Common myeloid progenitor, CD34-positive (primary cell): ENCODE data around the gene MDFIC.

ENCODE experiments used
- CTCF ChIA-PET: fragments of 350-600 bp; sonication (Branson Sonifier 250); formaldehyde crosslinking; loops from one replicate; lab custom pipeline; 2021; ENCODE audit warnings: antibody characterized with exemption; lab: Charles Lee
- POLR2A ChIA-PET: fragments of 350-600 bp; sonication (Branson Sonifier 250); formaldehyde crosslinking; loops from one replicate; lab custom pipeline; 2021; ENCODE audit warnings: antibody characterized with exemption; lab: Charles Lee
- DNase-seq, 3 donors: peaks; one replicate each; pipeline versions ENCODE4 v3.0.0 to v3.0.0-alpha.2; 2013
- H3K27ac ChIP-seq, 2 experiments: 1 replicate in 1 of 2; 2 replicates in 1 of 2; pipeline ENCODE4 v1.7.0; 2013; ENCODE audit warnings: inconsistent platforms in 2 of 2, low read length in 2 of 2, mild to moderate bottlenecking in 2 of 2, low read depth in 1 of 2, moderate library complexity in 1 of 2; ENCODE audit not compliant: severe bottlenecking in 2 of 2, insufficient read depth in 1 of 2, poor library complexity in 1 of 2
- H3K27me3 ChIP-seq, 5 experiments: replicated peaks in 2 of 5; 1 replicate in 3 of 5; 2 replicates in 2 of 5; pipeline versions ENCODE4 v1.6.1 to v1.7.0; 2013; ENCODE audit warnings: low read length in 4 of 5, mild to moderate bottlenecking in 2 of 5, moderate library complexity in 2 of 5, inconsistent platforms in 1 of 5; ENCODE audit not compliant: insufficient read depth in 5 of 5, control insufficient read depth in 4 of 5
- H3K36me3 ChIP-seq, 4 experiments: 1 replicate in 2 of 4; 2 replicates in 2 of 4; pipeline versions ENCODE4 v1.6.1 to v1.7.0; 2013; ENCODE audit warnings: low read length in 3 of 4, control low read depth in 1 of 4, mild to moderate bottlenecking in 1 of 4; ENCODE audit not compliant: control insufficient read depth in 4 of 4, insufficient read depth in 4 of 4
- H3K4me1 ChIP-seq, 4 experiments: 1 replicate in 3 of 4; 2 replicates in 1 of 4; pipeline versions ENCODE4 v1.6.1 to v1.7.1; 2013; ENCODE audit warnings: low read length in 3 of 4, mild to moderate bottlenecking in 3 of 4, control low read depth in 1 of 4, inconsistent platforms in 1 of 4, moderate library complexity in 1 of 4; ENCODE audit not compliant: control insufficient read depth in 4 of 4, insufficient read depth in 4 of 4; ENCODE audit errors: control extremely low read depth in 1 of 4
- H3K4me3 ChIP-seq, 7 experiments: 1 replicate in 4 of 7; 2 replicates in 3 of 7; pipeline versions ENCODE4 v1.5.1 to v1.7.0; 2013; ENCODE audit warnings: mild to moderate bottlenecking in 7 of 7, low read length in 6 of 7, moderate library complexity in 6 of 7, inconsistent platforms in 2 of 7, low read depth in 2 of 7, control low read depth in 1 of 7; ENCODE audit not compliant: insufficient read depth in 4 of 7, control insufficient read depth in 1 of 7; ENCODE audit errors: extremely low read depth in 1 of 7
- H3K9me3 ChIP-seq, 5 experiments: 1 replicate in 4 of 5; 2 replicates in 1 of 5; pipeline versions ENCODE4 v1.6.1 to v1.7.1; 2013; ENCODE audit warnings: low read length in 4 of 5, mild to moderate bottlenecking in 2 of 5, inconsistent platforms in 1 of 5, low read depth in 1 of 5, moderate library complexity in 1 of 5; ENCODE audit not compliant: control insufficient read depth in 4 of 5, insufficient read depth in 2 of 5; ENCODE audit errors: control extremely low read depth in 1 of 5
- WGBS: methylation state at CpG from one replicate; pipeline ENCODE4 v1.1.5; 2013; ENCODE audit not compliant: insufficient coverage; 5-methylcytosine and 5-hydroxymethylcytosine counted together

MDFIC gene

GRCh38 chr7:115023219-115023618 is 101.3 kb downstream of the MDFIC start:
- Histone ChIP-seq H3K4me1 (peaks cover 14 to 50% (median 27%) of the 10 kb centered on the region in 4 experiments), H3K27ac (no peak overlapping the region), H3K27me3 (no peaks in the 10 kb centered on the region), H3K4me3 (peak overlapping the region in 2 of 7 experiments; percentile 0 to 14), H3K36me3 (no peaks in the 10 kb centered on the region), H3K9me3 (peaks cover 0 to 1% (median 0%) of the 10 kb centered on the region in 5 experiments)
- POLR2A ChIA-PET: interaction anchor here (0.7 kb wide), 1 partner anchor 120 kb away, joined by 3 read pairs; no protein-coding TSS in a partner anchor
- peak; percentile 81 to 95 (median 91) for DNase-seq
- no CpG with 5 or more reads among the region's 6 CpGs for WGBS
- CTCF ChIA-PET: no interaction called here

DNA sequence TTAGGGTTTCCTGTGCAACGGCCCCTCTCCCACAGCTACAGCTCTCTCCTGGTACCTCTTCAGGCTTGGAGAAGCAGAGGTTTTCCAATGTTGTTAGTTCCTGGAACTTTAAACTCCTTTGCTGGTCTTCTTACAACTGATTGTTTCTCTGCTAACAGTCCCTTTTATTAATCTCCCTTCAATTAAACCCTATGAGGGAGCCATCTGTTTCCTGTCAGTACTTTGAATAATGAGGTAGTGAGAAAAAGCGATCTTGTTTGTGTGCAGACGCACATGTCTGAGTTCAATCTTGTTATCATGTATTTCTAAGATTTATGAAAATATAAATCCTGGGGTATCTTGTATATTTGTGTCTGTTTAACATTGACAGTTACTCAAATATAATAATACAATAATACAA is 102.4 kb downstream of the MDFIC start:
- CTCF ChIA-PET: no interaction called here
- POLR2A ChIA-PET: no interaction called here
- DNase-seq: peak; percentile 24 to 91 (median 80)
- no peaks in the 10 kb centered on the region for H3K36me3 ChIP-seq
- 0% methylated on average over 1 of the region's 3 CpGs for WGBS
- no peaks in the 10 kb centered on the region for H3K27me3 ChIP-seq
- H3K4me1 ChIP-seq: peaks cover 14 to 48% (median 27%) of the 10 kb centered on the region in 4 experiments
- H3K4me3 ChIP-seq: peak overlapping the region in 1 of 7 experiments; percentile 44
- H3K27ac ChIP-seq: no peak overlapping the region
- peaks cover 0 to 1% (median 0%) of the 10 kb centered on the region in 5 experiments for H3K9me3 ChIP-seq

DNA sequence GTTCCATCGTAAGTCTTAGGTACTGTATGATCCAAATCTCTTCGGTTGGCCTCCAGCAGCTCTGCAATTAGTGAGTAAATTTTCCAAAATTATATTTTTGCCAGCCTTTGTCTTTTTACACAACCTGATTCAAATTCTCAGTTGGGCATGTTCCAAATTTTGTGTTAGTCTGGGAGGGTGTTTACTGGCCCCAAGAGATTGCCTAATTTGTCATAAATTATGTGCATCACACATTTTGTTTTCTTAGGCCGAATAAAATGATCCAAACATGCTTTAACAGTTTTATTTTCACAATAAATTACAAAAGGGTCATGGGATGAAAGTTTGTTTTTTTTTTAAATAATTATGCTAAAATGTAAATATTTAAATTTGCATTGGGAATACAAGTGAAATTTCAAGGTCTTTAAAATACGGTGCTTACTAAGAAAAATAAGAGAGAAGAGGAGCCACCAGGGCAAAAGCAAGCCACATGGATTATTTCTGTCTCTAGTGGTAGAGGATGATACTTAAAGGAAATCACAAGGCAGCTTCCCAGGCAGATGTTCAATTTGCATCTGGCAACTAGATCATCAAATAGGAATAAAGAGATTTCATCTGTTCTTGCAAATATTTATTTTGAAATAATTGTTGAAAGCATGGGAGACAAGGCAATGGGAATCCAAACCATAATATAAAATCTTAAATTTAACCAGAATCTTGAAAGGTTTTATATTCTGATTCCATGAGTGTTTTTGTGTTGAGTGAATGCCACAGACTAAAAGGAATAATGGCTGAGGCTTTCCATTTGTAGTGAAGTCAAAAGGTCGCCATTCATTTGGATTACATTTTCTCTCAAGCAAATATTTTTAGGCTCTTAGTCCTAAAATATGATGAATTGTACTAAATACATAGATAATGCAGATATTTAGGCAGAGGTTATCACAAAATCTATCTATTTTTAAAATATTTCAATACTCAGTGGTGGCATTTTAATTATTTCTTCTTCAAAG is 111.1 kb downstream of the MDFIC start:
- Histone ChIP-seq H3K4me3 (no peak overlapping the region), H3K27me3 (no peaks in the 10 kb centered on the region), H3K27ac (no peak overlapping the region), H3K36me3 (no peaks in the 10 kb centered on the region), H3K9me3 (peaks cover 0 to 2% (median 0%) of the 10 kb centered on the region in 5 experiments), H3K4me1 (no peaks in the 10 kb centered on the region)
- no peak for DNase-seq
- 0% methylated on average over 1 of the region's 5 CpGs for WGBS
- POLR2A ChIA-PET: no interaction called here
- CTCF ChIA-PET: no interaction called here

DNA sequence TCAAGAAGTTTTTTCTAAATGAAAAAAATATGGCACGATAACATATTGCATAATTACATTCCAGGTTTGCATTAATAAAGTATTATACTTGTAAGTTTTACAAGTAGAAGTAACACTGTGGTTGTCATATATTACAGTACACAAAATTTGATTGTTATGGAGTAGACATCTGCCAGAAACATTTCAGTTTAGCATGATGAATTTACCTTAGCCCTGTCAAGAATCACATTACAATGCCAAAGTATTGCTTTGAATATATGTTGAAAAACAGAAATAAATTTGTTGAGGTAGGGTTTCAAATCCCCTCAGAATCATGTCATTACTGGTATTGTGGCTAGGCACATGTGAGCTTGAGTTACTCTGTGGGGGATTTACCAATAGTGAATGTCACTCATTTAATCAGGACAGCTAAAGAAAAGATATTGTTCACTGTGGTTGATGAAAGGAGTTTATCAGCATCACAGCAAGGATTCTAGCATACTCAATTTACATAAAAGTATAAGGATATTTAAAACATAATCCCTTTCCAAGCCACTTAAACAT is 112.1 kb downstream of the MDFIC start:
- peaks cover 0 to 2% (median 0%) of the 10 kb centered on the region in 5 experiments for H3K9me3 ChIP-seq
- no peak overlapping the region for H3K27ac ChIP-seq
- no peaks in the 10 kb centered on the region for H3K27me3 ChIP-seq
- WGBS: no CpG with 5 or more reads among the region's 1 CpG
- H3K4me1 ChIP-seq: no peaks in the 10 kb centered on the region
- H3K4me3 ChIP-seq: no peak overlapping the region
- no peak for DNase-seq
- CTCF ChIA-PET: no interaction called here
- H3K36me3 ChIP-seq: no peaks in the 10 kb centered on the region
- POLR2A ChIA-PET: no interaction called here

- DNase-seq: no peak
- peaks cover 0 to 2% (median 0%) of the 10 kb centered on the region in 5 experiments for H3K9me3 ChIP-seq
- ChIA-PET POLR2A (no interaction called here), CTCF (no interaction called here)
- H3K4me1 ChIP-seq: no peaks in the 10 kb centered on the region
- no peaks in the 10 kb centered on the region for H3K27me3 ChIP-seq
- no peaks in the 10 kb centered on the region for H3K36me3 ChIP-seq
- no peak overlapping the region for H3K27ac ChIP-seq
- H3K4me3 ChIP-seq: no peak overlapping the region
- 93% methylated on average over 1 of the region's 2 CpGs for WGBS
Measured at GRCh38 chr7:115034515-115034914, 112.6 kb downstream of the MDFIC start.

DNA sequence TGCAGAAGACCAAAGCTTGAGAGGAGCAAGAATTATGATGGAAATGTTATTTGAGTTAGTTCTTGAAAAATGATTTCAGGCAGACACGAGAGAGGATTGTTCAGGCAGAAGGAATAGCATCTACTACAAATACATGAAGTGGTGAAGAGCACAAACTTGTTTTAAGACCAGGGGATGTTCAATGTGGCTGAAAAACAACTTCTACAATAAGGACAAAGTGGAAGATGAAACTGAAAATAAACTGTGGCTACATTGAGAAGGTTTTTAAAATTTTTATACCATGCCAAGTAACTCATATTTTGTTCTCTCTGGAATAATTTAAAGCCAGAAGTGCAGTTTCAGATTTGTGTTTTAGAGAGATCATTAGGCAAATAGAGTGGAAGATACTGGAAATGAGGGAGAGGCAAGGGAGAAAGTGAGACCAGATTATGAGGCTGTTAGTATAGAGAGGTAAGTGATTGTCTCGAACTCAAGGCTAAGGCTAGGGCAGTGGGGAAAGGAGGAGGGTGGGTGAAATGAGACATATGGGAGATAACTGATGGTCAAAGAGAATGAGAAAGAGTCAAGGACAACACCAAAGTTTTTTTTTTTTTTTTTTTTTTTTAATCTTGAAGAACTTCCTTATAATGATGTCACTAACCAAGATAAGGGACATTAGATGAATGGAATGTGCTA is 115.4 kb downstream of the MDFIC start:
- H3K4me3 ChIP-seq: no peak overlapping the region
- ChIA-PET POLR2A (no interaction called here), CTCF (no interaction called here)
- peaks cover 0 to 1% (median 0%) of the 10 kb centered on the region in 5 experiments for H3K9me3 ChIP-seq
- WGBS: 88% methylated on average over 1 of the region's 2 CpGs
- DNase-seq: peak in 2 of 3 donors; percentile 7 to 26
- H3K27me3 ChIP-seq: no peaks in the 10 kb centered on the region
- no peak overlapping the region for H3K27ac ChIP-seq
- H3K36me3 ChIP-seq: no peaks in the 10 kb centered on the region
- no peaks in the 10 kb centered on the region for H3K4me1 ChIP-seq
